GM23338 (cell line): ENCODE data around the gene DCN. TPM values are rescaled to one million over a fixed set of nuclear protein-coding genes. Genes with fewer than 3 reads are reported as not detected.
A peak's percentile ranks its signal among the peaks of the same experiment; 100 is the strongest.

Experiments
- ATAC-seq: fragments of 200-7000 bp; cut with Tn5 transposase; 3 replicates; pipeline ENCODE4 v1.9.1; 2020
- DNase-seq: peaks from one replicate; pipeline ENCODE4 v3.0.0-alpha.2; 2015; ENCODE audit warnings: low spot score
- H2AFZ ChIP-seq: fragments of 200-600 bp; sonication (generic); 2 replicates; pipeline ENCODE4 v1.8.0; 2016; ENCODE audit warnings: antibody characterized with exemption, mild to moderate bottlenecking, moderate library complexity
- H3F3A ChIP-seq: fragments of 200-600 bp; sonication (generic); replicated peaks from 2 replicates; pipeline ENCODE4 v1.8.0; 2017; ENCODE audit warnings: antibody characterized with exemption, mixed run types, low read depth
- H3K27ac ChIP-seq: fragments of 200-600 bp; sonication (generic); 2 replicates; pipeline ENCODE4 v1.6.1; 2016; ENCODE audit warnings: low read depth
- H3K27me3 ChIP-seq: fragments of 200-600 bp; sonication (generic); 2 replicates; pipeline ENCODE4 v1.8.0; 2016; ENCODE audit warnings: mild to moderate bottlenecking, mixed run types, moderate library complexity; ENCODE audit not compliant: insufficient read depth
- H3K36me3 ChIP-seq: fragments of 200-600 bp; sonication (generic); 2 replicates; pipeline ENCODE4 v1.8.0; 2016; ENCODE audit warnings: mild to moderate bottlenecking; ENCODE audit not compliant: insufficient read depth
- H3K4me1 ChIP-seq: fragments of 200-600 bp; sonication (generic); 2 replicates; pipeline ENCODE4 v1.8.0; 2016; ENCODE audit warnings: mild to moderate bottlenecking, moderate library complexity; ENCODE audit not compliant: insufficient read depth
- H3K4me2 ChIP-seq: fragments of 200-600 bp; sonication (generic); 2 replicates; pipeline ENCODE4 v1.7.1; 2017; ENCODE audit warnings: mixed run types
- H3K4me3 ChIP-seq: fragments of 200-600 bp; sonication (generic); 2 replicates; pipeline ENCODE4 v1.6.1; 2016; ENCODE audit warnings: mixed run types
- H3K79me2 ChIP-seq: fragments of 200-600 bp; sonication (generic); replicated peaks from 2 replicates; pipeline ENCODE4 v1.8.0; 2017; ENCODE audit warnings: mild to moderate bottlenecking; ENCODE audit not compliant: insufficient read depth
- H3K9me2 ChIP-seq: fragments of 200-600 bp; sonication (generic); 2 replicates; pipeline ENCODE4 v1.8.0; 2017; ENCODE audit not compliant: insufficient read depth
- H4K20me1 ChIP-seq: fragments of 200-600 bp; sonication (generic); replicated peaks from 2 replicates; pipeline ENCODE4 v1.8.0; 2017; ENCODE audit warnings: mild to moderate bottlenecking; ENCODE audit not compliant: insufficient read depth
- H3K27ac Mint-ChIP-seq: 2 replicates; pipeline ENCODE4 v1.8.0; 2020; ENCODE audit warnings: inconsistent platforms, mild to moderate bottlenecking, moderate library complexity, mixed read lengths
- H3K27me3 Mint-ChIP-seq: 3 replicates; pipeline ENCODE4 v1.8.0; 2022; ENCODE audit warnings: low read depth, mild to moderate bottlenecking, moderate library complexity, mixed read lengths, inconsistent platforms; ENCODE audit not compliant: insufficient read depth, poor library complexity
- H3K36me3 Mint-ChIP-seq: 3 replicates; pipeline ENCODE4 v1.8.0; 2021; ENCODE audit warnings: low read depth, mild to moderate bottlenecking, inconsistent platforms, moderate library complexity, mixed read lengths
- H3K4me1 Mint-ChIP-seq: 3 replicates; pipeline ENCODE4 v1.8.0; 2020; ENCODE audit warnings: mild to moderate bottlenecking, inconsistent platforms, mixed read lengths
- H3K4me3 Mint-ChIP-seq: 3 replicates; pipeline ENCODE4 v1.8.0; 2021; ENCODE audit warnings: moderate library complexity, mild to moderate bottlenecking, inconsistent platforms, mixed read lengths
- H3K9me3 Mint-ChIP-seq: 3 replicates; pipeline ENCODE4 v1.8.0; 2020; ENCODE audit warnings: moderate library complexity, mild to moderate bottlenecking, inconsistent platforms, mixed read lengths
- CREB1 ChIP-seq: fragments of 250-450 bp; sonication (Bioruptor Pico); IDR thresholded peaks from 2 replicates; pipeline ENCODE4 v1.5.0; 2020; ENCODE audit warnings: low read depth, mild to moderate bottlenecking, moderate library complexity
- EZH2 ChIP-seq: fragments of 200-600 bp; sonication (generic); IDR thresholded peaks from one replicate; pipeline ENCODE4 v1.8.0; 2017; ENCODE audit warnings: antibody characterized with exemption, mild to moderate bottlenecking, low read depth; ENCODE audit not compliant: unreplicated experiment
- JUNB ChIP-seq: IDR thresholded peaks from one replicate; pipeline ENCODE4 v1.6.1; 2016; ENCODE audit warnings: antibody characterized with exemption; ENCODE audit not compliant: unreplicated experiment
- NANOG ChIP-seq: IDR thresholded peaks from 2 replicates; pipeline ENCODE4 v1.6.1; 2016; ENCODE audit warnings: antibody characterized with exemption, borderline replicate concordance
- POLR2AphosphoS5 ChIP-seq: IDR thresholded peaks from 2 replicates; pipeline ENCODE4 v1.6.1; 2016; ENCODE audit warnings: antibody characterized with exemption, low read depth
- STAT1 ChIP-seq: IDR thresholded peaks from one replicate; pipeline ENCODE4 v1.6.1; 2016; ENCODE audit warnings: antibody characterized with exemption; ENCODE audit not compliant: unreplicated experiment
- ZNF114 ChIP-seq: fragments of 250-450 bp; sonication (Bioruptor Pico); IDR thresholded peaks from 2 replicates; pipeline ENCODE4 v1.5.0; 2020; ENCODE audit warnings: mild to moderate bottlenecking, moderate library complexity
- ZNF331 ChIP-seq: fragments of 250-450 bp; sonication (Bioruptor Pico); IDR thresholded peaks from 2 replicates; pipeline ENCODE4 v1.5.0; 2020; ENCODE audit warnings: low read depth, mild to moderate bottlenecking, moderate library complexity
- polyA plus RNA-seq: library from polyadenylated mRNA; unstranded; fragments of >200 nt; fragmentation: Nextera tagmentation; extraction: Ambion mirVana; gene quantifications from 2 replicates; pipeline ENCODE4 v1.2.1, GENCODE V29; 2016
- total RNA-seq: library from RNA; depleted of rRNA; stranded (reverse); fragments of >200 nt; shearing (Covaris generic); gene quantifications from 2 replicates; pipeline ENCODE4 v1.2.3, GENCODE V29; 2014
- TF ChIP-seq, protein P1 (sequence below): IDR thresholded peaks from one replicate; pipeline ENCODE4 v1.6.1; 2018; ENCODE audit warnings: antibody characterized with exemption; ENCODE audit not compliant: unreplicated experiment
- TF ChIP-seq, protein P2 (sequence below): IDR thresholded peaks from 2 replicates; pipeline ENCODE4 v1.6.1; 2016; ENCODE audit warnings: antibody characterized with exemption
- TF ChIP-seq, protein P3 (sequence below): fragments of 250-450 bp; sonication (Bioruptor Pico); IDR thresholded peaks from 2 replicates; pipeline ENCODE4 v1.5.0; 2020; ENCODE audit warnings: mild to moderate bottlenecking, moderate library complexity

DCN gene
- total and polyA plus RNA-seq, 2 experiments from 2014 or later, result not detected

DNA sequence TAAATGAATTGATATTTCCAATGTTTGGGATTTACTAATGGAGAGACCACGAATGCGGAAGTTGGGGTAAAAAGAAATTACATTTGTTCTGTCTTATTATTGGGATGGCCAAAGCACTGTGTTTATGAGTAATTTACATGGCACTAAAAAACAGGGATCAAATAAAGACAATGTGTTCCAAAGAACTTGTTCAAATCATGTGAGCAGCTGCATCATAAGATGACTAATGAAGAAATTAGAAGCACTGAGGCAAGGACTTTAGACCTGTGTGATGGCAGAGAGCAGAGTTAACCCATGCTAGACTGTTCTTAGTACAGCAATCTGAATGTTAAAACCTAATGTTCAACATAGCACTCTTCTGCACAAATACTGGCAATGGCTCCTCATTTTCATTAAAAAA lies 34.3 kb upstream of the DCN start (continued):
- TF ChIP-seq, protein P1, sequence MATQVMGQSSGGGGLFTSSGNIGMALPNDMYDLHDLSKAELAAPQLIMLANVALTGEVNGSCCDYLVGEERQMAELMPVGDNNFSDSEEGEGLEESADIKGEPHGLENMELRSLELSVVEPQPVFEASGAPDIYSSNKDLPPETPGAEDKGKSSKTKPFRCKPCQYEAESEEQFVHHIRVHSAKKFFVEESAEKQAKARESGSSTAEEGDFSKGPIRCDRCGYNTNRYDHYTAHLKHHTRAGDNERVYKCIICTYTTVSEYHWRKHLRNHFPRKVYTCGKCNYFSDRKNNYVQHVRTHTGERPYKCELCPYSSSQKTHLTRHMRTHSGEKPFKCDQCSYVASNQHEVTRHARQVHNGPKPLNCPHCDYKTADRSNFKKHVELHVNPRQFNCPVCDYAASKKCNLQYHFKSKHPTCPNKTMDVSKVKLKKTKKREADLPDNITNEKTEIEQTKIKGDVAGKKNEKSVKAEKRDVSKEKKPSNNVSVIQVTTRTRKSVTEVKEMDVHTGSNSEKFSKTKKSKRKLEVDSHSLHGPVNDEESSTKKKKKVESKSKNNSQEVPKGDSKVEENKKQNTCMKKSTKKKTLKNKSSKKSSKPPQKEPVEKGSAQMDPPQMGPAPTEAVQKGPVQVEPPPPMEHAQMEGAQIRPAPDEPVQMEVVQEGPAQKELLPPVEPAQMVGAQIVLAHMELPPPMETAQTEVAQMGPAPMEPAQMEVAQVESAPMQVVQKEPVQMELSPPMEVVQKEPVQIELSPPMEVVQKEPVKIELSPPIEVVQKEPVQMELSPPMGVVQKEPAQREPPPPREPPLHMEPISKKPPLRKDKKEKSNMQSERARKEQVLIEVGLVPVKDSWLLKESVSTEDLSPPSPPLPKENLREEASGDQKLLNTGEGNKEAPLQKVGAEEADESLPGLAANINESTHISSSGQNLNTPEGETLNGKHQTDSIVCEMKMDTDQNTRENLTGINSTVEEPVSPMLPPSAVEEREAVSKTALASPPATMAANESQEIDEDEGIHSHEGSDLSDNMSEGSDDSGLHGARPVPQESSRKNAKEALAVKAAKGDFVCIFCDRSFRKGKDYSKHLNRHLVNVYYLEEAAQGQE, result no peak
- no peak for TF ChIP-seq JUNB

DNA sequence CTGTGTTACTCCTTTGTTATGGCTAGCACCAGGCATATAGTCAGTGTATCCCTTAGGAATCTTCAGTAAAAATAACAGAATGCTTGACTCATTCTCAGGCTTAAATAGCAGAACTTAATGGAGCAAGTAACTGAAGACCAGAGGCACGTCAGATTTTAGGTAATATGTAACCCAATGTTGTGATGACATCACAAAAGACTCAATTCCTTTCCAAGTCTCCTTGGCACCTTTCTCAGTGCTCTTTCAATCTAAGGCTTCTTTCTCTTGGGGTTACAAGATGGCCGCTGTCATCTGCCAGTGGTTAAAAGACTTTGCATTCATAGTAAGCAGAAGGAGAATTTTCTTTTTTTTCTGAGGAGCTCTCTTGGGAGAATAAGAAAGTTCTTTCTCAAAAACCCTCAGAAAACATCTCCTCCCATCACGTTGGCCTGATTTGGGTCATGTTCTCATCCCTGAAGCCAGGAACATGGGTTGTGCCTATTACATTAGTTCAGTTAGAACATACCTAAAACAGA lies 33.4 kb upstream of the DCN start:
- H2AFZ ChIP-seq, result peak overlapping the region; percentile 74; the same call in 1 of the 2 replicates
- H3K27ac Mint-ChIP-seq, result no peak overlapping the region
- TF ChIP-seq ZNF114, result no peak
- TF ChIP-seq, protein P2, sequence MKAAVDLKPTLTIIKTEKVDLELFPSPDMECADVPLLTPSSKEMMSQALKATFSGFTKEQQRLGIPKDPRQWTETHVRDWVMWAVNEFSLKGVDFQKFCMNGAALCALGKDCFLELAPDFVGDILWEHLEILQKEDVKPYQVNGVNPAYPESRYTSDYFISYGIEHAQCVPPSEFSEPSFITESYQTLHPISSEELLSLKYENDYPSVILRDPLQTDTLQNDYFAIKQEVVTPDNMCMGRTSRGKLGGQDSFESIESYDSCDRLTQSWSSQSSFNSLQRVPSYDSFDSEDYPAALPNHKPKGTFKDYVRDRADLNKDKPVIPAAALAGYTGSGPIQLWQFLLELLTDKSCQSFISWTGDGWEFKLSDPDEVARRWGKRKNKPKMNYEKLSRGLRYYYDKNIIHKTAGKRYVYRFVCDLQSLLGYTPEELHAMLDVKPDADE, result no peak
- no peak for TF ChIP-seq STAT1
- no peak for TF ChIP-seq POLR2AphosphoS5
- TF ChIP-seq CREB1 (CRISPR knock-in tag), result no peak
- TF ChIP-seq, protein P1, result no peak
- TF ChIP-seq, protein P3, sequence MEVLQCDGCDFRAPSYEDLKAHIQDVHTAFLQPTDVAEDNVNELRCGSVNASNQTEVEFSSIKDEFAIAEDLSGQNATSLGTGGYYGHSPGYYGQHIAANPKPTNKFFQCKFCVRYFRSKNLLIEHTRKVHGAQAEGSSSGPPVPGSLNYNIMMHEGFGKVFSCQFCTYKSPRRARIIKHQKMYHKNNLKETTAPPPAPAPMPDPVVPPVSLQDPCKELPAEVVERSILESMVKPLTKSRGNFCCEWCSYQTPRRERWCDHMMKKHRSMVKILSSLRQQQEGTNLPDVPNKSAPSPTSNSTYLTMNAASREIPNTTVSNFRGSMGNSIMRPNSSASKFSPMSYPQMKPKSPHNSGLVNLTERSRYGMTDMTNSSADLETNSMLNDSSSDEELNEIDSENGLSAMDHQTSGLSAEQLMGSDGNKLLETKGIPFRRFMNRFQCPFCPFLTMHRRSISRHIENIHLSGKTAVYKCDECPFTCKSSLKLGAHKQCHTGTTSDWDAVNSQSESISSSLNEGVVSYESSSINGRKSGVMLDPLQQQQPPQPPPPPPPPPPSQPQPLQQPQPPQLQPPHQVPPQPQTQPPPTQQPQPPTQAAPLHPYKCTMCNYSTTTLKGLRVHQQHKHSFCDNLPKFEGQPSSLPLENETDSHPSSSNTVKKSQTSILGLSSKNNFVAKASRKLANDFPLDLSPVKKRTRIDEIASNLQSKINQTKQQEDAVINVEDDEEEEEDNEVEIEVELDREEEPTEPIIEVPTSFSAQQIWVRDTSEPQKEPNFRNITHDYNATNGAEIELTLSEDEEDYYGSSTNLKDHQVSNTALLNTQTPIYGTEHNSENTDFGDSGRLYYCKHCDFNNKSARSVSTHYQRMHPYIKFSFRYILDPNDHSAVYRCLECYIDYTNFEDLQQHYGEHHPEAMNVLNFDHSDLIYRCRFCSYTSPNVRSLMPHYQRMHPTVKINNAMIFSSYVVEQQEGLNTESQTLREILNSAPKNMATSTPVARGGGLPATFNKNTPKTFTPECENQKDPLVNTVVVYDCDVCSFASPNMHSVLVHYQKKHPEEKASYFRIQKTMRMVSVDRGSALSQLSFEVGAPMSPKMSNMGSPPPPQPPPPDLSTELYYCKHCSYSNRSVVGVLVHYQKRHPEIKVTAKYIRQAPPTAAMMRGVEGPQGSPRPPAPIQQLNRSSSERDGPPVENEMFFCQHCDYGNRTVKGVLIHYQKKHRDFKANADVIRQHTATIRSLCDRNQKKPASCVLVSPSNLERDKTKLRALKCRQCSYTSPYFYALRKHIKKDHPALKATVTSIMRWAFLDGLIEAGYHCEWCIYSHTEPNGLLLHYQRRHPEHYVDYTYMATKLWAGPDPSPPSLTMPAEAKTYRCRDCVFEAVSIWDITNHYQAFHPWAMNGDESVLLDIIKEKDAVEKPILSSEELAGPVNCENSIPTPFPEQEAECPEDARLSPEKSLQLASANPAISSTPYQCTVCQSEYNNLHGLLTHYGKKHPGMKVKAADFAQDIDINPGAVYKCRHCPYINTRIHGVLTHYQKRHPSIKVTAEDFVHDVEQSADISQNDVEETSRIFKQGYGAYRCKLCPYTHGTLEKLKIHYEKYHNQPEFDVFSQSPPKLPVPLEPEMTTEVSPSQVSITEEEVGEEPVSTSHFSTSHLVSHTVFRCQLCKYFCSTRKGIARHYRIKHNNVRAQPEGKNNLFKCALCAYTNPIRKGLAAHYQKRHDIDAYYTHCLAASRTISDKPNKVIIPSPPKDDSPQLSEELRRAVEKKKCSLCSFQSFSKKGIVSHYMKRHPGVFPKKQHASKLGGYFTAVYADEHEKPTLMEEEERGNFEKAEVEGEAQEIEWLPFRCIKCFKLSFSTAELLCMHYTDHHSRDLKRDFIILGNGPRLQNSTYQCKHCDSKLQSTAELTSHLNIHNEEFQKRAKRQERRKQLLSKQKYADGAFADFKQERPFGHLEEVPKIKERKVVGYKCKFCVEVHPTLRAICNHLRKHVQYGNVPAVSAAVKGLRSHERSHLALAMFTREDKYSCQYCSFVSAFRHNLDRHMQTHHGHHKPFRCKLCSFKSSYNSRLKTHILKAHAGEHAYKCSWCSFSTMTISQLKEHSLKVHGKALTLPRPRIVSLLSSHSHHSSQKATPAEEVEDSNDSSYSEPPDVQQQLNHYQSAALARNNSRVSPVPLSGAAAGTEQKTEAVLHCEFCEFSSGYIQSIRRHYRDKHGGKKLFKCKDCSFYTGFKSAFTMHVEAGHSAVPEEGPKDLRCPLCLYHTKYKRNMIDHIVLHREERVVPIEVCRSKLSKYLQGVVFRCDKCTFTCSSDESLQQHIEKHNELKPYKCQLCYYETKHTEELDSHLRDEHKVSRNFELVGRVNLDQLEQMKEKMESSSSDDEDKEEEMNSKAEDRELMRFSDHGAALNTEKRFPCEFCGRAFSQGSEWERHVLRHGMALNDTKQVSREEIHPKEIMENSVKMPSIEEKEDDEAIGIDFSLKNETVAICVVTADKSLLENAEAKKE (CRISPR knock-in tag), result no peak
- TF ChIP-seq EZH2, result no peak
- no peak for TF ChIP-seq NANOG
- no peak for TF ChIP-seq ZNF331 (CRISPR knock-in tag)

More for the DNA sequence above, 33.4 kb upstream of the DCN start:
- H3F3A ChIP-seq, result no peaks in the 10 kb centered on the region
- H3K9me2 ChIP-seq, result no peaks in the 10 kb centered on the region
- no peaks in the 10 kb centered on the region for H4K20me1 ChIP-seq
- H3K27me3 Mint-ChIP-seq, result no peaks in the 10 kb centered on the region
- H3K36me3 ChIP-seq, result no peaks in the 10 kb centered on the region
- no peaks in the 10 kb centered on the region; the same call in 2 of the 3 replicates for H3K4me1 Mint-ChIP-seq
- no peak overlapping the region for H3K4me3 ChIP-seq
- H3K4me3 Mint-ChIP-seq, result no peak overlapping the region
- H3K4me2 ChIP-seq, result no peak overlapping the region
- H3K9me3 Mint-ChIP-seq, result peaks cover 5% of the 10 kb centered on the region; the same call in 1 of the 3 replicates
- H3K79me2 ChIP-seq, result no peaks in the 10 kb centered on the region
- no peaks in the 10 kb centered on the region for H3K4me1 ChIP-seq
- H3K27me3 ChIP-seq, result no peaks in the 10 kb centered on the region
- H3K27ac ChIP-seq, result no peak overlapping the region
- no peaks in the 10 kb centered on the region for H3K36me3 Mint-ChIP-seq
- ATAC-seq (no peak), DNase-seq (no peak)
